Stimulated activated effector memory CD8-positive, alpha-beta T cell treated with anti-CD3 and anti-CD28 coated beads, Interleukin-12 subunit alpha, Interleukin-12 subunit beta, amount 100 ng/mL, for 72 hours (primary cell): ENCODE data around the gene PDZK1IP1.

Source experiments
- ATAC-seq: fragments of 150-1000 bp; cut with Tn5 transposase; 2 replicates; pipeline ENCODE4 v1.10.0; 2021
- DNase-seq, 2 donors: peaks; one replicate each; pipeline ENCODE4 v3.0.0; 2021 to 2022; ENCODE audit warnings: low spot score in 2 of 2
- H3K27ac Mint-ChIP-seq: one replicate; pipeline ENCODE4 v1.8.0; 2022; ENCODE audit warnings: mild to moderate bottlenecking, mixed read lengths
- H3K36me3 Mint-ChIP-seq: one replicate; pipeline ENCODE4 v1.8.0; 2022; ENCODE audit warnings: mild to moderate bottlenecking, mixed read lengths
- H3K4me1 Mint-ChIP-seq: one replicate; pipeline ENCODE4 v1.8.0; 2022; ENCODE audit warnings: mixed read lengths
- H3K4me3 Mint-ChIP-seq: one replicate; pipeline ENCODE4 v1.8.0; 2022; ENCODE audit warnings: mild to moderate bottlenecking, mixed read lengths
- H3K9me3 Mint-ChIP-seq: one replicate; pipeline ENCODE4 v1.8.0; 2022; ENCODE audit warnings: mixed read lengths

PDZK1IP1 gene

DNA sequence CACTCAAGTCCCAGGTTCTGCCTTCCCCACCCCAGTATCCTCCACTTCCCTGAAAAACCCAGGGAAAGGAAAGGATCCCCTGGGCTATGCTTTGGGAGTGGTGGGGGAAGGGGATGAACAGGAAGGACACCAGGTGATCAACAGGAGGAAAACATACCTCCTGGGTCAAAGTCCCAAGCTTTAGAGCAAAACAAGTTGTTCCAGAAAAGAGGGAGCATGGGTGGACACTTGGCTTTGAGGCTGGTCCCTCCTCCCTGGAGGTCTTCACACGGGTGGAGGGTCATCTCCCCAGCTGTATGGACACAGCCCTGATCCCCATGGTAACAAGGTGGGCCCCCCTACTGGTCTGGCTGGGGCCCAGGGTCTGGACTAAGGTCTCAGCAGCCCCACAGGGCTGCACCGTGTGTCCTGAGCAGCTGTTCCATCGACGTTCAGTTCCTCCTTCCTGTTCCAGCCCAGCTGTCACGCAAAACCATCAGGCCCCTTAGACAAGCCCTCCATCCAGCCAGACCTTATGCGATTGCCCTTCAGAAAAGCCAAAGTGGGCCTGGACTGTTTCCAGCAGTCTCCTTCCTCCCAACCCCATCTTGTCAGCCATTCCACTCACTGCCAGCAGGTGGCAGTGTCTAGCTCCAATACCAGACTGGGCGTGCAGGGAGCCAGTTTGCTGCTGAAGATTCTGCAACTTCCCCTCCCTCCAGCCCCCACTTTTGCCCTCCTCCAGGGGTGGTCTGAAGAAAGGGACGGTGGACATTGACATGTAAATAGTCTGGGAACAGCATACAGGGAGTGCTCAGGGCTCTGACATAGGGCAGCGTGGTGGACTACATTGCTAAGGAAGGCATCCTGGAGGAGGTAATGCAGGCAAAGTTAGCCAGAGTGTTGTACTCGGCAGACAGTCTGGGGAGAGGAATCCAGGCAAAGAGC is 2.9 kb upstream of the PDZK1IP1 start:
- peak; percentile 62 to 81 for DNase-seq
- Mint-ChIP-seq H3K4me1 (peaks cover 6% of the 10 kb centered on the region), H3K4me3 (no peak overlapping the region), H3K9me3 (no peaks in the 10 kb centered on the region), H3K36me3 (no peaks in the 10 kb centered on the region), H3K27ac (no peak overlapping the region)
- ATAC-seq = peak; percentile 58

DNA sequence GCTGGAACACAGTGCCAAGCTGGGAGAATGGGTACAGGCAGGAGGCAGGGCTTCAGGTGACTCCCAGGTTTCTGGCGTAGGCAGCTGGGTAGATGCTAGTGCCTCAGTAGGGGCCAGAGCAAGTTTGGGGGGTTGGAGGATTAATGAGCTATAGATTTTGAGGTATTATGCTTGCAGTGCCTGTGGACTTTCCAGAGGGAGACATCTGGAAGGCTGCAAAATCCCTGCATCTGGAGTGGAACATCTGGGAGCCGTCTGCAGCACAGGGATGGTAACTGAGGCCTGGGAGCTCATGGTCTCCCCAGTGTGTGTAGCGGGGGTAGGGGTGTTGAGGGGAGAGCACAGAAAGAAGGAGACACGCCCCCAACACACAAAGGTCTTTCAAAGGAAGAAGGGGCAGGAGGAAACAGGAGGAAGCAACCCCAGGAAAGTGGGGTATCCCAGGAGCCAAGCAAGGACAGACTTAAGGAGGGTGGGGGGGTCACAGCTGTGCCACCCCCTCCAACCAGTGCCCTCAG is 2.2 kb upstream of the PDZK1IP1 start:
- DNase-seq (no peak), ATAC-seq (no peak)
- no peak overlapping the region for H3K4me3 Mint-ChIP-seq
- no peaks in the 10 kb centered on the region for H3K36me3 Mint-ChIP-seq
- no peak overlapping the region for H3K27ac Mint-ChIP-seq
- H3K9me3 Mint-ChIP-seq = no peaks in the 10 kb centered on the region
- peaks cover 6% of the 10 kb centered on the region for H3K4me1 Mint-ChIP-seq

DNA sequence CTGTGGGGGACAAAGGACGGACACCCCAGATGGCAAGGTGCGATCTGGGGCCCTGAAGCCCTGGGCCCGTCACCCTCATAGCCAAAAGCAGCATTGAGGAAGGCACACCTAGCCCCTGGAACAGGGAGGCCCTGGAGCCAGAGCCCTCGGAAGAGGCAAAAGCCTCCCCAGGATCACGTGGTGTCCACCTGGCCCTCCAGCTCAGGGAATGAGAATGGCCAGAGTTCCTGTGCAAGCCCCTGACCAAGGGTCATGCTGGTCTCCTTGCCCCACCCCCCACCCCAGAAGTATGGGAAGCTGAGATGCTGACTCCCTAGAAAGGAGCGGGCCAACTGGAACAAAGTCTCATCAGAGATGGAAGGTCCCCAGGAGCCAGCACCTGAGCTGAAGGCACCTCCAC is 1.0 kb upstream of the PDZK1IP1 start:
- Mint-ChIP-seq H3K4me3 (no peak overlapping the region), H3K27ac (no peak overlapping the region), H3K9me3 (no peaks in the 10 kb centered on the region), H3K36me3 (no peaks in the 10 kb centered on the region), H3K4me1 (peaks cover 6% of the 10 kb centered on the region)
- DNase-seq (no peak), ATAC-seq (no peak)

DNA sequence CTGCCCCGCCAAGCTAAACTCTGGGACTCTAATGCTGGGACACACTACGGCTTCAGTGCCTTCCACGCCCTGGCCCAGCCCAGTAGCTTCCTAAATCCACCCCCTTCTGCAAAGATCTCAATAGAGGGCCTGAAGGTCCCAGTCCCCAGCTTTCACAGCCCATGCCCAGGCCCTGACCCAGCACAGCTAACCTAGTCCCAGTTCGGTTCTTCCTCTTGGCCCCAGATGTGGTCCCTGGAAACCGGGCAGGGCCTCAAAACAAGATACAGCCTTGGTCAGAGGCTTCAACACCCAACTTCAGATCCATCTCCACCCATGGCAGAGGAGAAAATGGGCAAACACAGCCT is 646 bp upstream of the PDZK1IP1 start:
- no peak overlapping the region for H3K4me3 Mint-ChIP-seq
- peaks cover 6% of the 10 kb centered on the region for H3K4me1 Mint-ChIP-seq
- ATAC-seq (no peak), DNase-seq (peak in 1 of 2 donors; percentile 42)
- H3K9me3 Mint-ChIP-seq = no peaks in the 10 kb centered on the region
- H3K36me3 Mint-ChIP-seq = no peaks in the 10 kb centered on the region
- no peak overlapping the region for H3K27ac Mint-ChIP-seq

DNA sequence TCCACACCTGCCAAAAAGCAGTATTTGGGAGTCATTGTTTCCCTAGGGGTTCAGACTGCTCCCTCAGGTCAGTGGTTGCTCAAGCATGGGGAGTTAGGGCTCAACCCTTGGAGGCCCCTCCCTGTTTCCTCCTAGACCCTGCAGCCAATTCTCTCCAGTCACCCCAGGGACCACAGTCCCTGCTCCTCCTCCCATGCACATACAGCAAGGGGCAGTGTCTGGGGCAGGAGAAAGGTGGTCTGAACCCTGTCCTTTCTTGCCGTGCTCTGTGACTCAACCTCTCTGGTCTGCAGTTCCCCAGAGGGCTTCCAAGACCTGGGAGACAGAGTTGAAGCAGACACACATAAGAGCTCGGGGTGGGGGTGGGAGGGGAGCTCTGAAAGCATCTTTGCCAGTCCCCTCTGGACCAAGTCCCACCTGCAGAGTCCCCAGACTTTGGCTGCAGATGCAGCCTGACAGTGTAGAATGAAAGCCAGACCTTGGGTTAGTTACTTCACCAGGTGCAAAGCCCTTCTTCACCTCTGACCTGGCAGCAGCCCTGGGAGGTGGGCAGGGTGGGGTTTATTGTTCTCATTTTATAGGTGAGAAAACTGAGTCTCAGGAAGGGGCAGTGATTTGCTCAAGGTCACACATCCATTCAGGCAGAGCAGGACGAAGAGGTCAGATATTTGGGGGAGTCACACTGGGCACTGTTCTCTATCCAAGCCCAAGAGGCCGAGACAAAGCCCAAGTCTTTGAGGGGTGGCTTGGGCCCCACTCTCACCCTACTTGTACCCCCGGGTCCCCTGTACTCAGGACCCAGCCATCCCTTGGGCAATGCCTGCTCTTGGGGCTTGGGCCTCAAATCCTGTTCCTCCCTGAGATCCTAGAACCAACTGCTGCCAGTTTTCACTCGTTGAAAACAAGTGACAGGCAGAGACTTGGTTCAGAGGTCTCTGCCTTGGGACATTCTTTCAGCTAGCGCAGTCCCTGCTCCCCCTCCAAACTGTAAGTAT is 748 bp downstream of the PDZK1IP1 start:
- no peak overlapping the region for H3K4me3 Mint-ChIP-seq
- H3K9me3 Mint-ChIP-seq = no peaks in the 10 kb centered on the region
- peak in 1 of 2 donors; percentile 43 for DNase-seq
- peaks cover 6% of the 10 kb centered on the region for H3K4me1 Mint-ChIP-seq
- no peaks in the 10 kb centered on the region for H3K36me3 Mint-ChIP-seq
- H3K27ac Mint-ChIP-seq = no peak overlapping the region
- ATAC-seq = no peak

DNA sequence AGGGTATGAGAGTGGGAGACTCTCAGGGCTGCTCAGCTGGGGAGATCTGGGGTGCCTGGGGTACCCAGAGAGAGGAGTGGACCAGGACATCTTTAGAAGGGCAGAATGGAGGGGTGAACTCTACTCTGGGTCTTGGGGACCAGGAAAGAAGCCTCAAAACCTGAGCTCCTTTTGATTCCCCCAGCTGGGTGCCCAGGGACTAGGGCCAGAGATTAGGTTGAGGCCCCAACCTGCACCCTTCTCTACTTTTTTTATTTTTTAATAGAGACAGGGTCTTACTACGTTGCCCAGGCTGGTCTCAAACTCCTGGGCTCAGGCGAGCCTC is 1.9 kb downstream of the PDZK1IP1 start:
- no peaks in the 10 kb centered on the region for H3K9me3 Mint-ChIP-seq
- H3K4me1 Mint-ChIP-seq = peaks cover 2% of the 10 kb centered on the region
- ATAC-seq (no peak), DNase-seq (peak in 1 of 2 donors; percentile 39)
- no peak overlapping the region for H3K4me3 Mint-ChIP-seq
- H3K36me3 Mint-ChIP-seq = no peaks in the 10 kb centered on the region
- H3K27ac Mint-ChIP-seq = no peak overlapping the region

DNA sequence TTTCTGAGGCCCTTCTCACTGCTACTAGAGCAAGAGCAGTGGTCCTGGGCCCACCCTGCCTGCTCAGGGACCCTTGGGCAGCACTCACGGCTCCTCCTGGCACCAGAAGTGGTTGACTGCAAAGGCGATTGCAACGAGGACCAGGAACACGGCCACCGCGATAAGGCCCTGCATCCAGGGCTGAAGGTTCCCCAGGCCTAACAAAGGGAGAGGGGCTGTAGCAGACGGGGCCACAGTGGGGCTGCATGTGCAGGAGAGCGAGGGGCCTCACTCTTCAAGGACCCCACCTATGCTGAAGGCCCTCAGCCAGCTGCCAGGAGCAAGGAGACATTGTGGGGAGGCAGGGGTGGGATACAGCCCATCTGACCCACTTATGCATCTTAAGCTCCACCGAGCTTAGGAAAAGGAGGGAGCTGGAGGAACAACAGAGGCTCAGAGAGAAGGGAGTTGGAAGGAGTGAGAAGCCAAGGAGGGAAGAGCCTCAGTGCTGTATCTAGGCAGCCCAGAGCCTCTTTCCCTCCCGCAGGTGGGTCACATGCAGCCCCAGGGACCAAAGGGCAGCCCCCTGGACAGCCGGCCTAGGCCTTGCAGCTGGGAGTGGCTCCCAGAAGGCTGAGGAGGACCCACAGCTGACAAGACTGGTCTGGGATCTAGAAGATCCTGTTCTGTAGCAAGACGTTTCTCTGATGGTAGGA is 2.5 kb downstream of the PDZK1IP1 start:
- DNase-seq (peak in 1 of 2 donors; percentile 45), ATAC-seq (no peak)
- H3K4me1 Mint-ChIP-seq = no peaks in the 10 kb centered on the region
- no peak overlapping the region for H3K27ac Mint-ChIP-seq
- no peak overlapping the region for H3K4me3 Mint-ChIP-seq
- H3K36me3 Mint-ChIP-seq = no peaks in the 10 kb centered on the region
- no peaks in the 10 kb centered on the region for H3K9me3 Mint-ChIP-seq

DNA sequence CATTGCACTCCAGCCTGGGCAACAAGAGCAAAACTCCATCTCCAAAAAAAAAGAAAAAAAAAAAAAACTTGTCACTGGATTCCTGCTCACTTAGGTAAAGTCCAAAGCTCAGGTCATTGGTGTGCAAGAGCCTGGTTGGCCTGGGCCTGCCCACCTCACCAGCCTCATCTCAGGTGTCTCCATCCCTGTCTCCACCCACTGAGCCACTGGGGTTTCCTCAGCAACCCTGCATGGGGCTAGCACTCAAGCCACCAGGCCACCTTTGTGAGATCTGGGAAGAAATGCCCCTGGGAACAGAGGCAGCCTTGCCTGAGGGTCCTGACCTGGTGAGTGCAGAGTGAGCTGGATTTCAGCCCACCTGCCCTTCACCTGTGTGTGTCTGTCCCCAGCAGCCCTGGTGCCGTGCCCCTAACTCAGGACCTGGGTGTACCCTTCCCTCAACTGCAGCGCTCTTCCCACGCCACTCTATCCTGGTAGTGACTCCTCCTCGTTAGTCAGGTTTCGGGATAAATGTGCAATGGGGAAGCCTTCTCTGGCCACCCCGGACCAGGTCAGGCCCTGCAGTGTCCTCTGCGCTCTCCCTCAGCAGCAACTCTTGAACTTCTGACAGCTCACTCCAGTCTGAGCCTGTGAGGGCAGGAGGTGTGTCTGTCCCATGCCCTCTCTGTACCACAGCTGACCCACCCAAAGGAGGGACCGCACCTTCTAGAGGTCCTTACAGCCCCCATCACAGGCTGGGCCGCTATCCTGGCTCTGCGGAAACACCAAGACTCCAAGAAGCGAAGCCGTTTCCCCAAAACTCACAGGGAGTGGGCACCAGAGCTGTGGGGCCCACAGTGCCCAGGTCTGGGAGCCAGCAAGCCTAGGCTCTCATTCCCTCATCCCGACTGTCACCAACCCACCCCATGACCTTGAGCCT is 3.3 kb downstream of the PDZK1IP1 start:
- H3K4me1 Mint-ChIP-seq = no peaks in the 10 kb centered on the region
- no peak overlapping the region for H3K27ac Mint-ChIP-seq
- DNase-seq (peak in 1 of 2 donors; percentile 46), ATAC-seq (no peak)
- H3K4me3 Mint-ChIP-seq = no peak overlapping the region
- H3K36me3 Mint-ChIP-seq = no peaks in the 10 kb centered on the region
- no peaks in the 10 kb centered on the region for H3K9me3 Mint-ChIP-seq

DNA sequence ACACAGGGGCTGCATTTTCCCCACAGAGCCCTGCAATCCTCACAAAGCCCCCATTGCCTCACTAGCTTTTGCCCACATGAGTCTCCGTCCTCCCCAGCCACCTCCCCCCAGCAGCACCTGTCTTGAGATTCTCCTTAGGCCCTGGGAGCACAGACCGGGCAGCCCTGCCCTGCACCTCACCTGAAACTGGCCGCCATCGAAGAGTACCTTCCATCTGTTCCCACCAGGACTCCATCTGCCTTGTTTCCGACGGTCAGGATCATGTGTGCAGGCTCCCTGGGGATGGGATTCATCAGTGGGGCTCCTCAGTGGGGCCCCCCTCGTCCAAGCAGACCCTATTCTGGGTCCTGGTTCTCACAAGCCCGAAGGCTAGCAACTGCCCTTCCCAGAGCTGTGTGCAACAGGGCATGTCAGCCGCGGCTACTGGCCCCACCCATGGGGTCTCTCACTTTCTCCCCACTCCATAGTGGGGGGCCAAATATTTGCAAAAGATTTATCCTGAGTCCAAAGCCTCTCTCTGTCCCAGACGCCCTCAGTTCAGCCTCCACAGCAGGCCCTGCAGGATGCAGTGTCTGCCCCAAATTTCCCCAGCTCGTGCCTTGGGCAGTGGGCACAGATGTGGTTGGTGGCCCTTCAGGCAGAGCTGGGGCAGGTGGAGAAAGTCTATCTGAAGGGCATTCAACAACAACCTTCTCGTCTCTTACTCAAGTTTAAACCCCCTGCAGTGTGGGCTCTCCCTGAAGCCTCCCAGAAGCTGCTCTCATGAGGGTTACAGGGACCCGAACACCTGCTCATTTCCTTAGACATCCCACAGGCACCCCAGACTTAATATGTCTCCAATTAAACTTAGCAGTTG is 4.8 kb downstream of the PDZK1IP1 start:
- no peaks in the 10 kb centered on the region for H3K4me1 Mint-ChIP-seq
- no peaks in the 10 kb centered on the region for H3K36me3 Mint-ChIP-seq
- H3K27ac Mint-ChIP-seq = no peak overlapping the region
- ATAC-seq = no peak
- no peak overlapping the region for H3K4me3 Mint-ChIP-seq
- H3K9me3 Mint-ChIP-seq = no peaks in the 10 kb centered on the region
- DNase-seq = peak in 1 of 2 donors; percentile 47

DNA sequence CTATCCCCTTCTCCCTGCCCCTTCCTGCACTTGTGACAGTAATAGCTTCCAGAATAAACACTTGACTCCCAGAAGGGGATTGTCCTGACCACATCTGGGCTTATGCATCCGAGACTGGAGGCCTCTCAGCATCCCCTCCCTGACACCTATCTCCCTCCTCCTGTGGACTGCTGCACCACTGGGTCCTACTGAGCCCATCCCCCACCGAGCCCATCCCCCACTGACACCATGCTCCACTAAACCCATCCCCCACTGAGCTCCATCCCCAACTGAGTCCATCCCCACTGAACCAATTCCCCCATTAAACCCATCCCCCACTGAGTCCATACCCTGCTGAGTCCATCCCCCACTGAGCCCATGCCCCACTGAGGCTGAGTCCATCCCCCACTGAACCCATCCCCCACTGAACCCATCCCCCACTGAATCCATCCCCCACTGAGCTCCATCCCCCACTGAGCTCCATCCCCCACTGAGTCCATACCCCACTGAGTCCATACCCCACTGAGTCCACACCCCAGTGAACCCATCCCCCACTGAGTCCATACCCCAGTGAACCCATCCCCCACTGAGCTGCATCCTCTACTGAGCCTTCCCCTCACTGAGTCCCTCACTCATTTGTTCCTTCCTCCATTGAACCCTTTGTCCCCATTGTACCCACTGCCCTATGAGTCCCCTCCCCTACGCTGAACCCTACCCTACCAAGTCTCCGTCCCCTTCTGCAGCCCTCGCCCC is 5.6 kb downstream of the PDZK1IP1 start:
- no peak overlapping the region for H3K27ac Mint-ChIP-seq
- H3K4me3 Mint-ChIP-seq = no peak overlapping the region
- no peaks in the 10 kb centered on the region for H3K9me3 Mint-ChIP-seq
- no peaks in the 10 kb centered on the region for H3K36me3 Mint-ChIP-seq
- ATAC-seq (no peak), DNase-seq (peak in 1 of 2 donors; percentile 48)
- H3K4me1 Mint-ChIP-seq = peaks cover 6% of the 10 kb centered on the region

DNA sequence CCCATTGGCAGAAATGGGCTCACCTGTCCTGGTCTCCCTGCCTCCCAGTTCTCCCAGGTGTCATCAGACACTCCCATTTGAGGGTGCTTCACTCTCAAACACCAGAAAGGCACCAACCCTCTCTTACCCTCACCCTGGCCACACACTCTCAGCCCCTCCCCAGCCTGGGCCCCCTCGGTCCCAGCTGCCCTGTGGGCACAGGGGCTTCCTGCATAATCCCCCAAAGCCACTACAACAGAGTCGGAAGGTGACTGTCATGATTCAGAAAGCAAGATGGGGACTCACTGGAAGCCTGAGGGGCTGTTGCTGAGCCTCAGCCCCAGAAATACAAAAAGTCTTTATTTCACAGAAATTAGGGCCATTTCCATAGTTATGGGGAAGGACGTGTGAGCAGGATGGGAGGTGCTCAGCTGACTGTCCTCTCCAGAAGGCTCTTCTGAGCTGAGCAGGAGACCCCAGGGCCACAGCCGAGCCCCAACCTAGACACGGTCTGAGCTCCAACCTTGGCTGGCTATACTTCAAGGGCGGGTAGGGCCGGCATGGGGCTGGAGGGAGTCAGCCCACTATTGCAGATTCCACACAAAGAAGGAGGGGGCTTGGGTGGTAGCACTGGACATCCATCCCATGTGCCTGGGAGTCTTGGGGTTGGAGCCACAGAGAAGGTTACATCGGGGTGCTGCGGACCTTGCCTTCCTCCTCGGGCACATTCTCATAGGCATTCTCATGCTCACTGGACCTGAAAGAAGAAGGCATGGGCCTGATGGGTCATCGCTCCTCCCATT is 6.3 kb downstream of the PDZK1IP1 start:
- Mint-ChIP-seq H3K4me3 (no peak overlapping the region), H3K9me3 (no peaks in the 10 kb centered on the region), H3K27ac (no peak overlapping the region), H3K4me1 (peaks cover 14% of the 10 kb centered on the region), H3K36me3 (no peaks in the 10 kb centered on the region)
- ATAC-seq = no peak
- DNase-seq = peak in 1 of 2 donors; percentile 47

DNA sequence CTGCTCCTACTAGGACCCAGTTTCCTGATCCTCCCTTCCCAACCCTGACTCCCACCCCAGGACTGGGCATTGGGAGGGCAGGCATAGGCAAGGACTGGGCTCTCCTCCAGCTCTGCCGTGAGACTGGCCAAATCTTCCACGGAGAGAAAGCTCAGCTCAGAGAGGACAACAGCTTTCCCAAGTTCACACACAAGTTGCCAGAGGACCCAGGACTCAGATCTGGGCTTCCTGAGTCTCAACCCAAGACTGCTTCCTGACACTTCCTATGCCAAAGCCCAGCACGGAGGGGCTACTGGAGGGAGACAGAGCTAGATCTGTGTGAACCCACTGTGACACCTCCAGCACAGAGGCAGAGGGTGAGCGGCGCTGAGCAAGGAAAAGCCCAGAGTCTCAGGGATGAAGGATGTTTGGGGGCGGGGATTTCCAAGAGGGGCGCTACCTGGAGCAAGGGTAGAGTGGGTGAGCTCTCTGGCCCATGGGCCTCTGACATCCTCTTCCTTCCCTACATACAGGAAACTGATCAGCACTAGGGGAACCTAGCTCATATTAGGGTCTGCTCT is 7.1 kb downstream of the PDZK1IP1 start:
- DNase-seq (no peak), ATAC-seq (no peak)
- peaks cover 14% of the 10 kb centered on the region for H3K4me1 Mint-ChIP-seq
- H3K4me3 Mint-ChIP-seq = no peak overlapping the region
- H3K27ac Mint-ChIP-seq = no peak overlapping the region
- H3K36me3 Mint-ChIP-seq = no peaks in the 10 kb centered on the region
- H3K9me3 Mint-ChIP-seq = no peaks in the 10 kb centered on the region
